Muscle of leg (tissue), 11 donors: Measurements from ENCODE around the gene UGT1A6. TPM values are rescaled to one million over a fixed set of nuclear protein-coding genes. Genes with fewer than 3 reads are reported as not detected.

ENCODE experiments used
- DNase-seq: peaks from one replicate; pipeline ENCODE4 v3.0.0; 2013
- H3K27ac ChIP-seq: one replicate; pipeline ENCODE4 v1.5.1; 2013; ENCODE audit warnings: mild to moderate bottlenecking, low read length, control low read depth
- H3K27me3 ChIP-seq: one replicate; pipeline ENCODE4 v1.6.1; 2013; ENCODE audit warnings: low read length; ENCODE audit not compliant: control insufficient read depth, insufficient read depth
- H3K36me3 ChIP-seq: one replicate; pipeline ENCODE4 v1.6.1; 2013; ENCODE audit warnings: low read length; ENCODE audit not compliant: control insufficient read depth, insufficient read depth
- H3K4me1 ChIP-seq: one replicate; pipeline ENCODE4 v1.6.1; 2013; ENCODE audit warnings: low read length; ENCODE audit not compliant: control insufficient read depth, insufficient read depth
- H3K4me3 ChIP-seq: one replicate; pipeline ENCODE4 v1.5.1; 2013; ENCODE audit warnings: low read length, control low read depth
- H3K9me3 ChIP-seq: replicated peaks from 2 replicates; pipeline ENCODE4 v1.6.1; 2013; ENCODE audit warnings: low read depth, low read length; ENCODE audit not compliant: control insufficient read depth
- WGBS: methylation state at CpG from one replicate; pipeline ENCODE4 v1.1.5; 2013; ENCODE audit warnings: missing lambda C conversion rate; ENCODE audit not compliant: insufficient coverage; 5-methylcytosine and 5-hydroxymethylcytosine counted together
- polyA plus RNA-seq, 8 donors: library from polyadenylated mRNA; unstranded; fragments of 120-200 nt; gene quantifications; one replicate each; pipeline versions ENCODE4 v1.2.1 to v1.2.3, GENCODE V29; 2013; ENCODE audit warnings: inconsistent platforms in 1 of 8, low replicate concordance in 1 of 8; ENCODE audit not compliant: insufficient read length in 8 of 8, insufficient read depth in 1 of 8
- total RNA-seq: library from RNA; stranded (reverse); fragments of 120-200 nt; gene quantifications from one replicate; pipeline ENCODE4 v1.2.4, GENCODE V29; 2013

UGT1A6 gene
- total and polyA plus RNA-seq, 9 donors, result 0.16 TPM; not detected in 8

GRCh38 chr2:233684640-233685039, 8.1 kb upstream of the UGT1A6 start:
- Histone ChIP-seq H3K36me3 (no peaks in the 10 kb centered on the region), H3K4me3 (no peak overlapping the region), H3K9me3 (no peaks in the 10 kb centered on the region), H3K27me3 (peaks cover 2% of the 10 kb centered on the region), H3K4me1 (no peaks in the 10 kb centered on the region), H3K27ac (no peak overlapping the region)
- no CpG with 5 or more reads among the region's 1 CpG for WGBS
- DNase-seq, result no peak

- DNase-seq, result no peak
- Histone ChIP-seq H3K27me3 (peaks cover 2% of the 10 kb centered on the region), H3K4me3 (no peak overlapping the region), H3K27ac (no peak overlapping the region), H3K36me3 (no peaks in the 10 kb centered on the region), H3K9me3 (no peaks in the 10 kb centered on the region), H3K4me1 (no peaks in the 10 kb centered on the region)
- 86% methylated on average over 2 of the region's 5 CpGs for WGBS
These were observed 5.8 kb upstream of the UGT1A6 start for GRCh38 chr2:233686928-233687327.

- H3K4me1 ChIP-seq, result no peaks in the 10 kb centered on the region
- peaks cover 2% of the 10 kb centered on the region for H3K27me3 ChIP-seq
- no CpG with 5 or more reads among the region's 5 CpGs for WGBS
- no peaks in the 10 kb centered on the region for H3K9me3 ChIP-seq
- no peak overlapping the region for H3K4me3 ChIP-seq
- H3K36me3 ChIP-seq, result no peaks in the 10 kb centered on the region
- no peak overlapping the region for H3K27ac ChIP-seq
- no peak for DNase-seq
These were observed 4.3 kb upstream of the UGT1A6 start for GRCh38 chr2:233688341-233688740.

GRCh38 chr2:233689031-233689430, 3.7 kb upstream of the UGT1A6 start:
- DNase-seq, result no peak
- Histone ChIP-seq H3K4me1 (no peaks in the 10 kb centered on the region), H3K27me3 (peaks cover 2% of the 10 kb centered on the region), H3K27ac (no peak overlapping the region), H3K9me3 (no peaks in the 10 kb centered on the region), H3K36me3 (no peaks in the 10 kb centered on the region), H3K4me3 (no peak overlapping the region)

- H3K27ac ChIP-seq, result no peak overlapping the region
- H3K9me3 ChIP-seq, result no peaks in the 10 kb centered on the region
- peaks cover 2% of the 10 kb centered on the region for H3K27me3 ChIP-seq
- H3K4me3 ChIP-seq, result no peak overlapping the region
- 33% methylated on average over 1 of the region's 3 CpGs for WGBS
- H3K36me3 ChIP-seq, result no peaks in the 10 kb centered on the region
- no peaks in the 10 kb centered on the region for H3K4me1 ChIP-seq
- DNase-seq, result peak; percentile 3
These were observed 3.2 kb upstream of the UGT1A6 start for GRCh38 chr2:233689501-233689900.

- H3K4me3 ChIP-seq, result no peak overlapping the region
- no peaks in the 10 kb centered on the region for H3K4me1 ChIP-seq
- WGBS, result no CpG with 5 or more reads among the region's 4 CpGs
- peaks cover 2% of the 10 kb centered on the region for H3K27me3 ChIP-seq
- H3K36me3 ChIP-seq, result no peaks in the 10 kb centered on the region
- DNase-seq, result no peak
- H3K9me3 ChIP-seq, result no peaks in the 10 kb centered on the region
- no peak overlapping the region for H3K27ac ChIP-seq
These were observed 2.2 kb upstream of the UGT1A6 start for GRCh38 chr2:233690444-233690843.

- no peak for DNase-seq
- Histone ChIP-seq H3K27ac (no peak overlapping the region), H3K9me3 (no peaks in the 10 kb centered on the region), H3K27me3 (no peaks in the 10 kb centered on the region), H3K4me3 (no peak overlapping the region), H3K36me3 (no peaks in the 10 kb centered on the region), H3K4me1 (no peaks in the 10 kb centered on the region)
- WGBS, result 88% methylated on average over 4 of the region's 11 CpGs
These were observed 952 bp upstream of the UGT1A6 start for GRCh38 chr2:233691443-233692433.

- no peak for DNase-seq
- Histone ChIP-seq H3K36me3 (no peaks in the 10 kb centered on the region), H3K27ac (no peak overlapping the region), H3K4me3 (no peak overlapping the region), H3K4me1 (no peaks in the 10 kb centered on the region), H3K27me3 (peaks cover 3% of the 10 kb centered on the region), H3K9me3 (no peaks in the 10 kb centered on the region)
- 85% methylated on average over 5 of the region's 6 CpGs for WGBS
These were observed 1.3 kb downstream of the UGT1A6 start for GRCh38 chr2:233693963-233694362.

- 71% methylated on average over 4 of the region's 4 CpGs for WGBS
- Histone ChIP-seq H3K27ac (no peak overlapping the region), H3K9me3 (no peaks in the 10 kb centered on the region), H3K27me3 (peaks cover 3% of the 10 kb centered on the region), H3K4me1 (no peaks in the 10 kb centered on the region), H3K4me3 (no peak overlapping the region), H3K36me3 (no peaks in the 10 kb centered on the region)
- DNase-seq, result no peak
These were observed 6.0 kb downstream of the UGT1A6 start for GRCh38 chr2:233698740-233699139.

GRCh38 chr2:233699424-233700027, 6.8 kb downstream of the UGT1A6 start:
- no peaks in the 10 kb centered on the region for H3K4me1 ChIP-seq
- no peak overlapping the region for H3K4me3 ChIP-seq
- WGBS, result no CpG with 5 or more reads among the region's 8 CpGs
- H3K27ac ChIP-seq, result no peak overlapping the region
- H3K27me3 ChIP-seq, result peaks cover 3% of the 10 kb centered on the region
- no peaks in the 10 kb centered on the region for H3K9me3 ChIP-seq
- no peak for DNase-seq
- H3K36me3 ChIP-seq, result no peaks in the 10 kb centered on the region
